KMS-11 (cell line): ENCODE measurements around the gene NHSL1.

Experiments used
- H2AFZ ChIP-seq: fragments of 200-600 bp; sonication (generic); 2 replicates; pipeline ENCODE4 v1.6.1; 2016; ENCODE audit warnings: antibody characterized with exemption, mixed run types, low read depth
- H3K27ac ChIP-seq: fragments of 200-600 bp; sonication (generic); 2 replicates; pipeline ENCODE4 v1.6.1; 2016; ENCODE audit warnings: mild to moderate bottlenecking, mixed run types
- H3K27me3 ChIP-seq: fragments of 200-600 bp; sonication (generic); 2 replicates; pipeline ENCODE4 v1.6.1; 2017; ENCODE audit warnings: mild to moderate bottlenecking, low read depth, mixed run types, moderate library complexity; ENCODE audit not compliant: insufficient read depth
- H3K36me3 ChIP-seq: fragments of 200-600 bp; sonication (generic); 2 replicates; pipeline ENCODE4 v1.6.1; 2017; ENCODE audit warnings: mild to moderate bottlenecking, mixed run types; ENCODE audit not compliant: insufficient read depth
- H3K4me1 ChIP-seq: fragments of 200-600 bp; sonication (generic); 2 replicates; pipeline ENCODE4 v1.6.1; 2016; ENCODE audit warnings: mild to moderate bottlenecking, low read depth, mixed run types; ENCODE audit not compliant: poor library complexity, severe bottlenecking
- H3K4me2 ChIP-seq: fragments of 200-600 bp; sonication (generic); 2 replicates; pipeline ENCODE4 v1.7.0; 2016; ENCODE audit warnings: mild to moderate bottlenecking, mixed run types
- H3K4me3 ChIP-seq: fragments of 200-600 bp; sonication (generic); IDR thresholded peaks from 2 replicates; pipeline ENCODE4 v1.6.1; 2017; ENCODE audit warnings: low read depth, low read length, mixed read lengths; ENCODE audit not compliant: insufficient read depth
- H3K79me2 ChIP-seq: fragments of 200-600 bp; sonication (generic); 2 replicates; pipeline ENCODE4 v1.6.1; 2016; ENCODE audit warnings: low read depth, mixed run types; ENCODE audit not compliant: insufficient read depth
- H3K9ac ChIP-seq: fragments of 200-600 bp; sonication (generic); 2 replicates; pipeline ENCODE4 v1.6.1; 2016; ENCODE audit warnings: mild to moderate bottlenecking, mixed run types
- H4K20me1 ChIP-seq: fragments of 200-600 bp; sonication (generic); 2 replicates; pipeline ENCODE4 v1.6.1; 2016; ENCODE audit warnings: mild to moderate bottlenecking, mixed run types; ENCODE audit not compliant: insufficient read depth
- TF ChIP-seq, protein P1 (sequence below): fragments of 200-600 bp; sonication (generic); conservative IDR thresholded peaks from 2 replicates; pipeline ENCODE4 v1.6.1; 2017; ENCODE audit warnings: low read depth, mild to moderate bottlenecking, antibody characterized with exemption, low read length, moderate library complexity, mixed read lengths

Gene NHSL1

DNA sequence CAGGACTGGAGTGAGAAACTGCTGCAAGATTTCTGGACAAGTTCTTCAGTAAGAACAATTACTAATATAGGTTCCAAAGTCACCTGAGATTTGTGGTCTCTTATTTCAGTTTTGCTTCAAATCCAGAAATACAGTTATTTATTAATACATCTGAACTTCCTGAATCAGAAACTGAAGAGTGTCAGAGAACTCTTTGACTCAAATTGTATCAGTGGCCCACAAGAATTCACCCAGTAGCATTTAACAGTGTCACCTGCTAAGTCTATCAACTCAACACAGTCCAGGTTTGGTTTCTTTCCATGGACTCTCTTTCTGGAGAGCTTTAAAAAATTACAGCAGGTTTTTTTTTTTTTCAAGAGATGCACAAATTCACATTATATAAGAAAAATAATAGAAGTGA is 18.8 kb upstream of the NHSL1 start:
- Histone ChIP-seq H2AFZ (no peak overlapping the region), H4K20me1 (no peaks in the 10 kb centered on the region), H3K4me3 (no peak overlapping the region), H3K79me2 (no peaks in the 10 kb centered on the region), H3K27ac (no peak overlapping the region), H3K27me3 (no peaks in the 10 kb centered on the region), H3K36me3 (no peaks in the 10 kb centered on the region), H3K9ac (no peak overlapping the region), H3K4me2 (no peak overlapping the region), H3K4me1 (no peaks in the 10 kb centered on the region)
- TF ChIP-seq, protein P1, sequence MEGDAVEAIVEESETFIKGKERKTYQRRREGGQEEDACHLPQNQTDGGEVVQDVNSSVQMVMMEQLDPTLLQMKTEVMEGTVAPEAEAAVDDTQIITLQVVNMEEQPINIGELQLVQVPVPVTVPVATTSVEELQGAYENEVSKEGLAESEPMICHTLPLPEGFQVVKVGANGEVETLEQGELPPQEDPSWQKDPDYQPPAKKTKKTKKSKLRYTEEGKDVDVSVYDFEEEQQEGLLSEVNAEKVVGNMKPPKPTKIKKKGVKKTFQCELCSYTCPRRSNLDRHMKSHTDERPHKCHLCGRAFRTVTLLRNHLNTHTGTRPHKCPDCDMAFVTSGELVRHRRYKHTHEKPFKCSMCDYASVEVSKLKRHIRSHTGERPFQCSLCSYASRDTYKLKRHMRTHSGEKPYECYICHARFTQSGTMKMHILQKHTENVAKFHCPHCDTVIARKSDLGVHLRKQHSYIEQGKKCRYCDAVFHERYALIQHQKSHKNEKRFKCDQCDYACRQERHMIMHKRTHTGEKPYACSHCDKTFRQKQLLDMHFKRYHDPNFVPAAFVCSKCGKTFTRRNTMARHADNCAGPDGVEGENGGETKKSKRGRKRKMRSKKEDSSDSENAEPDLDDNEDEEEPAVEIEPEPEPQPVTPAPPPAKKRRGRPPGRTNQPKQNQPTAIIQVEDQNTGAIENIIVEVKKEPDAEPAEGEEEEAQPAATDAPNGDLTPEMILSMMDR, result no peak

DNA sequence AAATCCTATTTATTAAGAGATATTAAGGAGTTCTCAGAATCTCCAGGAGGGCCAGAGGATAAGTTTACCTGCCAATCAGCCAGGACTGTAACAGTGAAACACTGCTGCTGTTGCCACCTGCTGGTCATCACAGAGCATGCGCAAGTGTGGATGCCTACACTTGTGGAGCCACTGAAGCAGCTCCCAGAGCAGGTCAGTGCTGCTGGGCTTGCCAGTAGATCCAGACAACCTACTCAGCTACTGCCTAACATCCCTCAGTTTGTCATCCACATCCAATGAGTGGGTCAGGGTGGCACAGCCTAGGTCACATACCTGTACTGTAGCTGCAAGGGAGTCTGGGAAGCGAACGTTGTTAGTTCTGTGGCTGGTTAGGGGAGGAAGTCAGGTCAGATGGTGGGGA is 18.3 kb upstream of the NHSL1 start:
- no peak overlapping the region for H2AFZ ChIP-seq
- H3K27ac ChIP-seq, result no peak overlapping the region
- no peaks in the 10 kb centered on the region for H4K20me1 ChIP-seq
- no peaks in the 10 kb centered on the region for H3K4me1 ChIP-seq
- H3K36me3 ChIP-seq, result no peaks in the 10 kb centered on the region
- no peak overlapping the region for H3K9ac ChIP-seq
- no peaks in the 10 kb centered on the region for H3K79me2 ChIP-seq
- H3K4me2 ChIP-seq, result no peak overlapping the region
- no peak overlapping the region for H3K4me3 ChIP-seq
- H3K27me3 ChIP-seq, result no peaks in the 10 kb centered on the region
- TF ChIP-seq, protein P1, result peak; percentile 77

DNA sequence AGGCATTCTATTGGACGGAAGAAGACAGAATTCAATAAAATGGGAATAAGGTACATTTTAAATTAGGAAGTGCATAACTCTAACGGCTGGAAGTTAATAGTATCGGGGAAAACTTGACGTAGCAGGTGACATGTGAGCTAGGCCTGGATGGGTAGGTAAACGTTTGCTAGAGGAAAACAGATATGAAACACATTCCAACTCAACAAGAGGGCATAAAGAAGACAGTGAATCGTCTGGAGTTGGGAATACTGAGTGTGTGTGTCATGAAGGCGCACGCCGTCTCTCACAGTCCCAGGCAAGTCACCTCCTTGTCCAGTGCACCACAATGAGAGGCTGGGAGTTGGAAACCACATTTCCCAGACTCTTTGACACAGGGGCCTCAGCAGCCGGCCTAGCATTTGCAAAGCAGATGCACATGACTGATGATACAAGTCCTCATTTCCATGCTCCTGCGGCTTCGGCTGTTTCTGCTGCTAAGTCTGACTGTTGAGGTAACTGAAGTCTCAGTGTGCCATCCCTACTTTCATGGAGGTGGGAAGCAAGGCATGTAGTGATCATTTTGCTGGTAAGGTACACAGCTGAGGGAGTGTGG is 16.5 kb upstream of the NHSL1 start:
- Histone ChIP-seq H4K20me1 (no peaks in the 10 kb centered on the region), H3K4me1 (no peaks in the 10 kb centered on the region), H3K79me2 (no peaks in the 10 kb centered on the region), H3K4me3 (no peak overlapping the region), H3K27ac (no peak overlapping the region), H3K27me3 (no peaks in the 10 kb centered on the region), H3K36me3 (no peaks in the 10 kb centered on the region), H2AFZ (no peak overlapping the region), H3K9ac (no peak overlapping the region), H3K4me2 (no peak overlapping the region)
- TF ChIP-seq, protein P1, result no peak

DNA sequence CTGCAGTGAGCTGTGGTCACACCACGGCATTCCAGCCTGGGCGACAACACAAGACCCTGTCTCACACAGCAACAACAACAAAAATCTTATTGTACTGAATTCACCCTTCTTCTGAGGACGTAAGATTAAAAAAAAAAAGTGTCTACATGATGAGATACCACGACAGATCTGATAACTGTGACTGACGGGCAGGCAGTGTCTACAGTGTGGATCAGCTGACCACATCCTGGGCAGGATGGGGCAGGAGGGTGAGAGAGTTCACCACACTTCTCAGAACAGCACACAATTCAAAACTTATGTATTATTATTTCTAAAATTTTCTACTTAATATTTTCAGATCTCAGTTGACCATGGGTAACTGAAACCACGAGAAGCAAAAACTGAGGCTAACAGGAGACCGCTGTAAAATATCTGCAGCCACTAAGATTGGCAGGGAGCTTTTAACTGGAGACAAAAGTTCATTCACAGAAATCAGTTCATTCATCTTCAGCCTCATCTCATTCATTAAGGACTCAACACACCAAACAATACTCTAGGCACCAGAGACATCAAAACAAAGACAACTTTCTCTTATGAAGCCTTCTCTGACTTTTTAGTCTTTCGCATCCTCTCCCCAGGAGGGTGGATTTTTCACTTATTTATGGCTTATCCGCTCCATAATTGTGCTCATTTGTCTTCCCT is 15.7 kb upstream of the NHSL1 start:
- no peak overlapping the region for H3K4me3 ChIP-seq
- no peaks in the 10 kb centered on the region for H3K27me3 ChIP-seq
- no peaks in the 10 kb centered on the region for H3K4me1 ChIP-seq
- no peak overlapping the region for H3K27ac ChIP-seq
- TF ChIP-seq, protein P1, result no peak
- no peaks in the 10 kb centered on the region for H4K20me1 ChIP-seq
- H3K9ac ChIP-seq, result no peak overlapping the region
- no peak overlapping the region for H3K4me2 ChIP-seq
- no peak overlapping the region for H2AFZ ChIP-seq
- H3K36me3 ChIP-seq, result no peaks in the 10 kb centered on the region
- H3K79me2 ChIP-seq, result no peaks in the 10 kb centered on the region
